Measurements from ENCODE around the gene S100A5. TPM values are rescaled to one million over a fixed set of nuclear protein-coding genes. Genes with fewer than 3 reads are reported as not detected.

Gene S100A5
- total RNA-seq, 1 experiment from 2014 or later = 6.0 TPM

DNA sequence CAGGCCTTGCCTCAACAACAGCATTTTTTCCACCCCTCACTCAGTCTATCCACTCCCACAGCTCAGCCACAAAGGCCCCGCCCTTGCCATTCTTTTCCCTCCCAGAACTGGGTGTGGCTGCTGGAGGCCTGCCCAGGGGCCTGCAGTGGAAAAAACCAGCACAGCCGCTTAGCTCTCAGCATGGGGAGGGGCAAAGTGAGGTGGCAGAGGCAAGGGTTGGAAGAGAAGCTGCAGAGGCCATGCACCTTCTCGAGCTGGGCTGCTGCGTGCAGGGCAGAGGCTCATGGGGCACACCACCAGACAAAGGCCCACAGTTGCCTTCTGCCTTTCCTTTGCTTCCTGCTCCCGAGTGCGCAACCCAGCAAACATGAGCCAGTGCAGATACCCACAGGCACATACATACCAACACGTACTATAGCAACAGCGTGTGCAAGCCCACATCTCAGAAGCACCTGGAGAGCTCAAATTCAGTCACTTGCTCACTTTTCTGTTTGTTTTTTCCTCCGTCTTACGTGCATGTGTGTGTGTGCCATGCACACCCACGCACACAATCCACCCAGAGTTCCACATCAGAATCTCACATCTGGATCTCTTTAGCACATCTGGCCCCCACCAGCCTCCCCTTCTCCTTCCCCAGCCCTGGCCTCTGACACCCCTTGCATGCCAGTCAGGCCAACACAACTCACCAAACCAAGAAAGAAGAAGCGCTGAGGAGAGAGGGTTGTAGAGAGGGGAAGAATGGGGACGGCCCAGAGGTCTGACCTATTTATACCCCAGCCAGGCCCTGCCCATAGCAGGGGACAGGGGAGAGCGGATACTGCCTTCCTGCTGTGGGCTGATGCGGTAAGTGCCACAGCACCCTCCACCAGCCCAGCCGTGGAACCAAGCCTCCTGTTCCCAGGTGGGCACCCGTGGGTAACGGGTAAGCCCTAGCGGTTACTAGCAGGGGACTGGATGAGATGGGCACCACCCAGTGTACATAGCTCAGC is 4.6 kb upstream of the S100A5 start, which contains the start of gene S100A4:
Gene S100A4, minus strand, starts transcription at position 740 of the 989 bp plus-strand sequence. CDS start 1,012 bp downstream, outside the sequence.
- Histone ChIP-seq H4K20me1 (ENCODE audit: insufficient read depth) (no peaks in the 10 kb centered on the region), H3K36me3 (ENCODE audit: control insufficient read depth in 1 of 2, insufficient read depth in 2 of 2, low read length in 2 of 2) (no peaks in the 10 kb centered on the region), H3K9me2 (ENCODE audit: insufficient read depth) (no peaks in the 10 kb centered on the region), H3K4me1 (ENCODE audit: control insufficient read depth in 1 of 2, insufficient read depth in 2 of 2, low read length in 2 of 2) (peaks cover 96 to 100% of the 10 kb centered on the region in 2 experiments), H3K4me2 (ENCODE audit: low read length) (peak within 1 kb of the TSS; percentile 77), H3K79me2 (ENCODE audit: insufficient read depth, low read length) (peaks cover 14% of the 10 kb centered on the region; the same call in 1 of the 2 replicates), H3K27ac (ENCODE audit: low read depth, low read length) (peak within 1 kb of the TSS; percentile 97), H3K9ac (ENCODE audit: low read length) (peak within 1 kb of the TSS; percentile 81), H2AFZ (ENCODE audit: low read depth, low read length, poor library complexity, severe bottlenecking) (no peak within 1 kb of the TSS), H3K4me3 (replicated peaks in 1 of 2; ENCODE audit: low read depth in 1 of 2, low read length in 2 of 2) (peak within 1 kb of the TSS; percentile 50 to 54), H3K27me3 (ENCODE audit: insufficient read depth, low read length) (no peaks in the 10 kb centered on the region), H3K9me3 (ENCODE audit: control insufficient read depth in 1 of 2, insufficient read depth in 1 of 2, low read depth in 1 of 2, low read length in 2 of 2) (no peaks in the 10 kb centered on the region)
- ChIA-PET CTCF (interaction anchor here (1.0 to 2.0 kb wide), 4 partner anchors 12 to 83 kb away, joined by 4 to 7 read pairs (median 4); partner anchors contain the start of gene S100A1), RAD21 (ENCODE audit: low non-redundant PET in 1 of 2, low total read pairs in 2 of 2, uncharacterized antibody in 2 of 2, unreplicated experiment in 2 of 2) (interaction anchor here (1.0 to 1.5 kb wide), 4 partner anchors 13 to 23 kb away, joined by 4 to 7 read pairs (median 4); partner anchors contain the start of gene S100A2 (in 1 of the 2)), POLR2A (interaction anchor here (0.6 to 5.6 kb wide), 13 partner anchors 8 to 70 kb away, joined by 3 to 67 read pairs (median 5); partner anchors contain the start of genes S100A14, S100A16, S100A2 and S100A6)
- TSS peak; percentile 92 for BruUV-seq (replicated peaks)
- peak; percentile 87 for DNase-seq (ENCODE audit: low read depth, low spot score)
- intact Hi-C loops (cut with micrococcal nuclease) = no loop called here
- peak; percentile 71 for ATAC-seq
- TF ChIP-seq JUND (IDR thresholded peaks at IDR 0.05) = no peak
- peak; percentile 62 for TF ChIP-seq POLR2AphosphoS5 (IDR thresholded peaks at IDR 0.05; ENCODE audit: low read depth, low read length)
- no peak for TF ChIP-seq REST (IDR thresholded peaks at IDR 0.05; ENCODE audit: low read depth)
- TF ChIP-seq MAX (IDR thresholded peaks at IDR 0.05) = no peak
- no peak for TF ChIP-seq CEBPB (IDR thresholded peaks at IDR 0.05; ENCODE audit: low read depth)
- TF ChIP-seq CTCF (IDR thresholded peaks at IDR 0.05 in 2 of 3, conservative IDR thresholded peaks at IDR 0.05 in 1 of 3; ENCODE audit: borderline replicate concordance in 1 of 3, insufficient read depth in 1 of 3, low read depth in 2 of 3, low read length in 2 of 3) = no peak
- TF ChIP-seq ELF1 (IDR thresholded peaks at IDR 0.05; ENCODE audit: borderline replicate concordance, low read depth) = no peak
- no peak for TF ChIP-seq SRF (IDR thresholded peaks at IDR 0.05; ENCODE audit: low read depth)
- TF ChIP-seq, protein P1, sequence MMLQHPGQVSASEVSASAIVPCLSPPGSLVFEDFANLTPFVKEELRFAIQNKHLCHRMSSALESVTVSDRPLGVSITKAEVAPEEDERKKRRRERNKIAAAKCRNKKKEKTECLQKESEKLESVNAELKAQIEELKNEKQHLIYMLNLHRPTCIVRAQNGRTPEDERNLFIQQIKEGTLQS (IDR thresholded peaks at IDR 0.05) = no peak
- TF ChIP-seq, protein P2, sequence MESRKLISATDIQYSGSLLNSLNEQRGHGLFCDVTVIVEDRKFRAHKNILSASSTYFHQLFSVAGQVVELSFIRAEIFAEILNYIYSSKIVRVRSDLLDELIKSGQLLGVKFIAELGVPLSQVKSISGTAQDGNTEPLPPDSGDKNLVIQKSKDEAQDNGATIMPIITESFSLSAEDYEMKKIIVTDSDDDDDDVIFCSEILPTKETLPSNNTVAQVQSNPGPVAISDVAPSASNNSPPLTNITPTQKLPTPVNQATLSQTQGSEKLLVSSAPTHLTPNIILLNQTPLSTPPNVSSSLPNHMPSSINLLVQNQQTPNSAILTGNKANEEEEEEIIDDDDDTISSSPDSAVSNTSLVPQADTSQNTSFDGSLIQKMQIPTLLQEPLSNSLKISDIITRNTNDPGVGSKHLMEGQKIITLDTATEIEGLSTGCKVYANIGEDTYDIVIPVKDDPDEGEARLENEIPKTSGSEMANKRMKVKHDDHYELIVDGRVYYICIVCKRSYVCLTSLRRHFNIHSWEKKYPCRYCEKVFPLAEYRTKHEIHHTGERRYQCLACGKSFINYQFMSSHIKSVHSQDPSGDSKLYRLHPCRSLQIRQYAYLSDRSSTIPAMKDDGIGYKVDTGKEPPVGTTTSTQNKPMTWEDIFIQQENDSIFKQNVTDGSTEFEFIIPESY (IDR thresholded peaks at IDR 0.05; ENCODE audit: extremely low read depth, insufficient replicate concordance, low read length) = no peak
- TF ChIP-seq YY1 (IDR thresholded peaks at IDR 0.05; ENCODE audit: extremely low read depth, insufficient replicate concordance, low read depth, low read length) = peak; percentile 73
- TF ChIP-seq EZH2phosphoT487 (IDR thresholded peaks at IDR 0.05; ENCODE audit: borderline replicate concordance) = no peak
- no peak for TF ChIP-seq CBX3 (IDR thresholded peaks at IDR 0.05; ENCODE audit: low read depth)
- TF ChIP-seq EGR1 (IDR thresholded peaks at IDR 0.05; ENCODE audit: low read depth) = no peak
- no peak for TF ChIP-seq ZNF274 (IDR thresholded peaks at IDR 0.05; ENCODE audit: low read depth, low read length)
- TF ChIP-seq EZH2 (IDR thresholded peaks at IDR 0.05) = no peak
- no peak for TF ChIP-seq SP1 (IDR thresholded peaks at IDR 0.05; ENCODE audit: low read depth)
